Activated CD8-positive, alpha-beta memory T cell treated with anti-CD3 and anti-CD28 coated beads for 1 hour (primary cell): ENCODE measurements around the gene GRIP1.

ENCODE experiments used
- DNase-seq, 2 donors: peaks; one replicate each; pipeline ENCODE4 v3.0.0-alpha.2; 2020; ENCODE audit warnings: low read depth in 1 of 2; ENCODE audit errors: extremely low read depth in 1 of 2

The GRIP1 gene

DNA sequence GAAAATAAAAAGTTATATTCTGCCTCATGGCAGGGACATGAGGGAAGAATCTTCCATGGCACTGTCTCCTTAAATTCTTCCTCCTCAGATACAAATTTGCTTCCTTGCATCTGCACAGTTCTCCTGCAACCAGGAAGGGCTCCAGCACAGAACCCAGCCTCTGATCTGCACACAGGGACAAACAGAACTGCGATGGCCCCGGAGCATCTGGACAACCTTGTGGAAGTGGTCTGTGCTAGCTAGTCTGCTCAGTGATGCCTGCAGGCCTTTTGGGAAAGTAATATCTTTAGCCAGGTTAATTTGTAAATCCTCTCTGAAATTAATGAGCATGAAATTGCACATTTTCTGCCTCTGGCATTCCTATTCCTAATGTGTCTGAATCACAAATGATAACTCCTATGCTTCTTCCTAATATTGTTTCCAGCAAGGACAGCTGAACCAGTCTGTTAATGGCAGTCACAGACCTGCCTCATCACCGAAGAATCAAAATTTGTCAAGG is 74.8 kb downstream of the GRIP1 start:
- no peak for DNase-seq

DNA sequence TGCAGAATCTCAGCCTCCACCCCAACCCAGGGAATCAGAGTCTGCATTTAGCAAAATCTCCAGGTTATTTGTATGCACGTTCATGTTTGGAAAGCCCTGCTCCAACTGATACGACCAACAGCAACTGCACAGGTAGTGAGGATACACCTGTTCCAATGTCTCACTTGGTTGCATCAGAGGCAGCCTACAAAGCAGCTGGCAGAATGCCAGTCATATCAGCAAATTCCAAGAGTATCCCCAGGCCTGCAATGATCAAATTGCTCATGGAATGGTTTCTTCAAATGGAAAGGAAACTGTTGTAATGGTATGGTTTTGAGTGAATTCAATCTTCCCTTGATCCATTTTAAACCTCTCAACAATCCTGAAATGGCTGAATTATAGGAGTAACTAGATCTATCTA is 75.4 kb downstream of the GRIP1 start:
- DNase-seq = no peak

DNA sequence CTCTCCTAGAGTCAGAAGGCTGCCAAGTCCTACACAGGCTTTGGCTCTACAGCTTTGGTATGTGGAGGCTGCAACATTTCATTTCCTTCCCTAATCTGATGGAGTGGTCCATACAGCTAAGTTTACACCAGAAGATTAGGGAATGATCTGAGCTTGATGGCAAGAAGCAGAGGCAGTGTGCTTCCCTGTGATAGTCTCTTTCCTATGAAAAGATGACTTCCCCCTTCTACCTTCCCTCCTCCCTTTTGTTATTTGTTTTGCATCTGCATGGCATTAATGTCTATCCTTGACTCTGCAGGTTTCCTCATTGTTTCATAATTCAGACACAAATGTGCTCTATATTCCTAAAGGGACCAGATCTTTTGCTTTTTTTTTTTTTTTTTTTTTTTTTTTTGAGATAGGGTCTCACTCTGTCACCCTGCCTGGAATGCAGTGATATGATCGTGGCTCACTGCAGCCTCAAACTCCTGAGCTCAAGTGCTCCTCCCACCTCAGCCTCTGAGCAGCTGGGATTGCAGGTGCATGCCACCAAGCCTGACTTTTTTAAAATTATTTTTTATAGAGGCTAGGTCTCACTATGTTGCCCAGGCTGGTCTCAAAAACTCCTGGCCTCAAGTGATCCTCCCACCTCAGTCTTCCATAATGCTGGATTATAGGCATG is 76.3 kb downstream of the GRIP1 start:
- no peak for DNase-seq

DNA sequence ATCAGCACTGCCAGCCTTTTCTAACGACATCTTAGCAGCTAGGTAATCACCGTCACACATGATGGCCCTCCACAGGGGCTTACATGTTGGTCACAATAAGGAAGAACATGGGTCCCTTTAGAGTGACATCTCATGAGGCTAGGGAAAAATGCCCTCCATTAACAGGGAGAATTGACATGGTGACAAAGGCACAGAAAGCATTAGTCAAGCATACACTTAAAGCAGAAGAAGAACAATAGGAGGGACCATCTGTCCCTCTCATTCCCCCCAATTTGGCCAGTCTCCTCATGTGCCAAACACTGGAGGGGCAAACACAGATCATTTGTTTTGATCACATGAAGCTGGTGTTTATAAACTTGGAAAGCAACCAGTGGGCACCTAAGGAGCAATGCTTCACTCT is 78.0 kb downstream of the GRIP1 start:
- DNase-seq = no peak

DNA sequence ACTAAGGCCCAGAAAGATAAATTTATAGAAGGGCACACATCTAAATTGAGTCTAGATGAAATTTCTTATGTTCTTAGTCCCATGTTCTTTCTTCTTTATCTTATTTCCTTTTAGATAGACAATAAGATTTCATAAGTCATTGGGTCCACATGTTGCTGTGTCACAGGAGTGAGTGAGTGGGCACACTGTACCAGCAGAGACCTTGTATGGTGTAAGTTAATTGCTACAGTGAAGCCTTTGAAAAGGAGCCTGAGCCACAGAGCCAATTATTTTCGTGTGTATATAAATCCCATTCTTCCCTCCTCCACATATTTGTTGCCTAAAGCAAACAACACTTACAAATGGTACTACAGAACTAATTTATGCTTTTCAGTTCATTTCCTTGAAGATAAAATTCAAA is 79.1 kb downstream of the GRIP1 start:
- DNase-seq = no peak

DNA sequence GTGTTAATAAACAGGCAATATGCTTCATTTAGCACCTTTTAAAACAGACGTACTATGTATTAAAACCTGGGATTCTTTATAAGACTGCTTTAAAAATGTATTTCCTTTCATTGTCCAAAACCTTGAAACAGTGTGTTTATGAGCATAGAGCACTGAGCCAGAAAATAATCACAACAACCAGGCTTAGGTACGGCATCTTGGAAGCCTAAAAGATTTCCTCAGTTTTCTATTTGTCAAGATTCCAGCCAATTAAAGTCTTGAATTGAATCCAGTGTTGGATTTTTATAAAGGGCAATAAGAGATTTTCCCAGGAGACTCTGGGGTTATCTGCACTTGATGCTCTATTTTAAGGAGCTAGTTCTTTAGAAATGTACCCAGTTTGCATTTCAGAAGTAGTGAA is 80.3 kb downstream of the GRIP1 start:
- no peak for DNase-seq

DNA sequence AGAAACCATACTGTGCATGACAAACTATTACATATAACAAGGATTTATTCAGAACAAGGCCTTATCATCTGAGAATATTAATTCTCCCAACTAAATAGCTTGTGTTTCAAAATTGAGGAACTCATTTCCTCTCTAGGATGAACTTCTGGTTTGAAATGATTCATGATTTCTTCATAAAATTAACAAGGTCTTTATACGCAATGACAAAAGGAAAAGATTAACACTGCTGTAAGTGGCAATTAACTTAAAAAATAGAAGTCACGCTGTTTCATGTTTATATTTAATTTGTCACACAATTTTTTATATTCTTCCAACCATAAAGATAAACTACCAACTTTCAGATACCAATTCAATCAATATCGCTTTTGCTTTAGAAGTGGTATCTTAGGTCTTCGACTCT is 80.8 kb downstream of the GRIP1 start:
- DNase-seq = no peak

DNA sequence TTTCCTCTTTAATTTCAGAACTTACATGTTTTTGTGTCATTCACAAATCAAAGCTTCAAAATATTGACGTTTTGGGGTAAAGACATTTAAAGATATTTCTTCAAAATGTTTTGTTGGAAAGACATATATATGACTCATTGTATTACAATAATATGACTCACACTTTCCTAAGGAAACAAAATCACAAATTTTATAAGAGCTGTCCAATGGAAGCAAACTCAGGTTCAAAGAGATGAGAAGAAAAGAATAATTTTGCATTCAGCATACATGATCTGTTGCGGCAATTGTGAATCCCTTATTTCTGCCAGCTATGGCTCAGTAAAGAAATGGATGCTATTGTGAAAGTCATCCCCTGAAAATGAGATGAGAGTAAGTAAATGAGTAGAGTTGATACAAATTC is 82.7 kb downstream of the GRIP1 start:
- no peak for DNase-seq

DNA sequence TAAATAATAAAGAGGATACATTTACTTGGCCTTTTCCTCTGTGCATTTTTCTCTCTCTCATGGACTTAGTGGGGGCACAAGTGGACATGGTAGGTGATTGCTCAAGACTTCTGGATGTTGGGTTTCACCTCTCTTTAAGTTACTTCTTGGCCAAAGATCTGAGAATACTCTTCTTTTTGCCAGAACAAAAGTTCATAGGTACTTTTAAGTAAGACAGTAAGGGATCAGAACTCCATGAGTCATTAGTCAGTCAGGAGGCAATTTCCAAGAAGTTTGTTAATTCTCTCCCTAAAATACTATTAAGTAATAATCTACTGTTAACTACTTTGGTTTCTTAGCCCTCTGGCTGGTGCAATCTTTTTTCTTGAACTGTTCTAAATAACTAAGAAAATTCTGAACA is 84.2 kb downstream of the GRIP1 start:
- no peak for DNase-seq

DNA sequence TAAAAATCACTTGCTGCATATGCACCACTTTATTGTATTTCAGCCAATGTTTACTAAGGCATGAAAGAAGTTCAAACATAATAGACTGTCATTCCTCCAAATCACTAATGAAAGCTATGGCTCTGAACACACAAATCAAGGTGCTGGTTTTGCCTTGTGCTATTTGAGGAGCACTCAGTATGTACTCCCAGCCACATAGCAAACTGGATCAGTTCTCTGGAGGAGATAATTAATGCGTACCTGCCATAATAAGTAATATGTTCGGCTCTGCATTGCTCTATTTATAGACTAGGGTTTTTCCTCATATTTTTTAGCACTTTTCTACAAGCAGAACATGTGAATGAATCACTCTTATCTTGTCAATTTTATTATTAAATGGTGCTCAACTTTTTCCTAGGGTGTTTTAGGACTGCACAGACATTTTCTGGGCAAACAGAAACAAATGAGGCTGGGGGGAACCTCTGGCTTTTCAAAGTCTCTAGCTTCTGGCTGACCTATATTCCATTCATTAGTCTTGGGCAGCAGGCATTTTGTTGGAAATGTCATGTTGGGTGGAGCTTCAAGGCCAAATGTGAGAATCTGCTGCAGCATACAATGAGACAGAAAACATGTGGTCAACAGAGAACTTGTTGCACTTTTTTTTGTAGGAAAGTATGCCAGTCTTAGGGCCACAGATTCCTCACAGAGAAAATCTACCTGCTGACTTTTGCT is 88.4 kb downstream of the GRIP1 start:
- no peak for DNase-seq

DNA sequence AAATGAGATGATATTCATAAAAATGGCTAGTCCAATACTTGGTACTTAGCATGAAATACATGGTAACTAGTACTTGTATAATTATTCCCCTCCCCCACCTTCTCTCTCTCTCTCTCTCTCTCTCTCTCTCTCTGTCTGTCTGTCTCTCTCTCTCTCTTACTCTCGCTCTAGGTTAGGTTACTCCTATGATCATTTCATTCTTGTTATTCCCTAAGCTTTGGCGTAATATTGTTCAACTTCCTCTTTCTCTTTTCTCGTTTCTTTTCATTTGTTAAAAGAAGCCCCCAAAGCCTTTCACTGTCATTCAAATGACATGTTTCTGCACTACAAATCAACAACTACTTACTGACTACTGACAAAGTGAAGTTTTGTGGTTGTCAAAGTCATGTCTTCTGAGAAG is 89.8 kb downstream of the GRIP1 start:
- no peak for DNase-seq

DNA sequence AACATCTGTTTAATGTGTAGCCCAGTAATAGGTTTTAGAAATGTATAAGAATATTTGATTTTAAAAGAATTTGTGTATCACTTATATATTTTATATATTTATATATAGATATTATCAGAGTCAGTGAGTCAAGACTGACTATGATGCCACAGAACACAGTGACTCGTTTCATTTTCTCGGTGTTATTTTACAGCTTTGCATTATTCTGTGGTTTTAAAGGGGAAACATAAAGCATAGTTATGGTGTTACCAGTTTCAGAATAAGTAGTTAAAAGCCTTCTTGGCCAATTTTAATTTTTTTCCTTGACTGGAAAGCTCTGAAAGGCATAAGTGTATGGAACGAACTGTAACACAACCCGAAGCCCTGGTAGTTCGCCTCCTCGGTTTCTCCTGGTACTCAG is 91.0 kb downstream of the GRIP1 start:
- DNase-seq = no peak

DNA sequence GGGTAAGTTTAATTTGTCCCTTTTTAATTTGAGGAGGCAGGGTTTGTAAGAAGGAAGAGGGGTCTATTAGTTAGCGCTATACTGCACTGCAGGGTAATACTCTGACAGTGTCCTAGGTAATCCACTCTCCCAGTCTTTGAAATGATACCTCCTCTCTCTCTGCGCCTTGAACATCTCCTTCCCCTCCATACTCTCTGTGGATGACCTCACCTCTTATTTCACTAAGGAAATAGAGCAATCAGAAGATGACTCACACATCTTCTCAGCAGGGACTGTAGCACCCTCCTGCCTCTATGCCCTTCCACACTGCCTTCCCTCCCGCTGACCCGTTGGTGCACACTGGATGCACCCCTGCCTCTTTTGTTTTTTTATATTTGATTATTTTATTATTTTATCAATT is 94.2 kb downstream of the GRIP1 start:
- no peak for DNase-seq

DNA sequence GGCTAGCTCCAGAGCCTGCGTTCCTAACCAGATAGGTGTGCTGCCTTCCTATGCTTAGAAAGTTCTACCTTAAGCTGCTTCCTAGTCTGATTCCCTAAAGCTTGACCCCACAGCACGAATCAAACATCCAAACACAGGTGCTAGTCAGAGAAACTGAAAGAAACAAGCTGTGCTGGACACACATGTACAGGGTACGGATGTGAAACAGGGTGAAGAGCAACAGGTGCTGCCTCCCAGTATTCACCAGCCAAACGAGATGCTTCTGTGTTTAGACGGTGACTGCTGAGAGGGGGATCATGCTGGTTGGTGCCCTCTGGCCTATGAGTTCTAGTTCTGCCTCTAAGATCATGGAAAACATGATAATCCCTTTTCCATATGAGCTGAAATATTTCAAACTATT is 105.3 kb downstream of the GRIP1 start:
- no peak for DNase-seq

DNA sequence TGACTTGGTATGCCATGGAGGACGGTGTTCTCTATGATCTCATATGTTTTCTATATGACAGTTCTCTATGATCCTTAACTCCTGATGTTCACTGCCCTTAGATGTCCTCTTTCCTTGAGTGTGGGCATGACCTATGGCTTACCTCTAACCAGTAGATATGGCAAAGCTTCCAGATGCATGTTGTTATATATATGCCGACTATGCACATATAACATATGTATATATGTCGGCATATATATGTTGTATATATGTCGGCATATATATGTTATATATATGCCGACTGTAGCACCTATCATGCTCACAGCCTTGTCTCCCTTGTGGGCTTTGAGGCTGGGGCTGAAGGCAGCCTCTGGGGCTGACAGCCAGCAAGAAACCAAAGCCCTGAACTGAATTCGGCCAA is 106.0 kb downstream of the GRIP1 start:
- DNase-seq = no peak

DNA sequence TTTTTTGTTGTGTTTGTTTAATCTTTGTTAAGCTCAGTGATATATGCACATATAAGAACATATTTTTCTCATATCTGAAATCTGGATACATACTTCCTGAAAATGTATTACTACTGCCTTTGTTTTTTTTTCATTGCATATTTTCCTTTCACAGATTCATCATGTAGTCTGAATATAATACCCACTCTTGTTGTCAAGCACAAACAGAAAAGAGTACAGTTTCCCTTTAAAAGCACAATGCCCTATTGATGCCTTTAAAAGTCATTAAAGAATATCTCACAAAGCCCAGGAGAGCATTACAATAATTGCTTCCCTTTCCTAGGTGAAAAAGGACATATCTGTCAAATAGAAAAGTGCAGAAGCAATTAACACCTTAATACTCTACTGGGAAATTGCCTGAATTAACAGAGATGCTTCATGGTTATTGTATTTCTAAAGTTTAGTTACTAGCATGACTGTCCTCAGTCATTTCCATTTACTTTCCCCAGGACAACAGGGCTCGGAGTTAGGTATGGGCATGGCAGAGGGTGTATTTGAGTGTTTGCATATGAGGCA is 107.4 kb downstream of the GRIP1 start:
- no peak for DNase-seq

DNA sequence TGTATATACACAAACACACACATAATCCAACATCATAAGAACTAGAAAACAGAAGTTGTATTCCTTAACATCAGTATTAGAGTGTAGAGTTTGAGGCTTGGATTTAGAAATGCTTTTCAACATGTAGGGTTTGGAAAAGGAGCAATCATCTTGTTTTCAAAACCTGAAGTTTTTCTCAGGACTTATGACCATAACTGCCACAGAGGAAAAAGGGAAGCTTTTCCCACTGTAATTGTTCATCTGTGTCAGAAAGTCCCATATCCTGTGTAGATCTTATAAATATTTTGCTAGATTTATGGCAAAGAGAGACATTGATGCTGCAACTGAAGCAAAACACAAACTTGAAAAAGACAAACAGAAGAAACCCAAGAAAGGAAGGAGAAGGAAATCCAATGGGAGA is 115.7 kb downstream of the GRIP1 start:
- no peak for DNase-seq

DNA sequence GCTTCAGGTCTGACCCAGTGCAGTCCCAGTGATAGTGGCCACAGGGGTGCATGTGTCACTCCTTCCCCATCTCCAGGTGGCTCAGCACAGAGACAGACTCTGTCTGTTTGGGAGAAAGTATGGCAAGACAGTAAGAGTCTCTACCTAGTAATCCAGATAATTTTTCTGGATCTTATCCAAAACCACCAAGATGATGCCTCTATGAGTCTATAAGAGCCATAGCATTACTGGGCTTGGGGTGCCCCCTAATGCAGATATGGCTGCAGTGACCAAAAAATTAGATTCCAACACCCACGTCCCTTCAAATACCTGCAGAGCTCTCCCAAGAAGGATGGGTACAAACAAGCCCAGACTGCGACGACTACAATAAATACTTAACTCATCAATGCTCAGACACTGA is 123.8 kb downstream of the GRIP1 start:
- no peak for DNase-seq

DNA sequence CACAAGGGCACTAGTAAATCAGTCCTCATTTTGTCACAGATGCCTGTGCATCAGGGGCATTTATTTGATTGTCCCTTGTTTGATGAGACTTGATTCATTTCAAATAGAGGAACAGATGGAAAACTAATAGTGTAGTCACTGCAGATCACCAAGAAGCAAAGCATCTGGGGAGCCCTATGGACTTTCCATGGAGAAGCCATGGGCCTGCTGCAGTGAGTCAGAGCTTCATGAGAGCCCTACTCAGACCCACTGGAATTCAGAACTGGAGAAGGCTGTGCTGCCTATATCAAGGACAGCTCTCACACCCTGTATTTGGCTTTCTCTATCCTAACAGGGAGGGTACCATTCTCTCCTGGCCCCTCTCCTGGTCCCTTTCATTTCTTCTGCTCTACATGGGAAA is 126.2 kb downstream of the GRIP1 start:
- DNase-seq = no peak

DNA sequence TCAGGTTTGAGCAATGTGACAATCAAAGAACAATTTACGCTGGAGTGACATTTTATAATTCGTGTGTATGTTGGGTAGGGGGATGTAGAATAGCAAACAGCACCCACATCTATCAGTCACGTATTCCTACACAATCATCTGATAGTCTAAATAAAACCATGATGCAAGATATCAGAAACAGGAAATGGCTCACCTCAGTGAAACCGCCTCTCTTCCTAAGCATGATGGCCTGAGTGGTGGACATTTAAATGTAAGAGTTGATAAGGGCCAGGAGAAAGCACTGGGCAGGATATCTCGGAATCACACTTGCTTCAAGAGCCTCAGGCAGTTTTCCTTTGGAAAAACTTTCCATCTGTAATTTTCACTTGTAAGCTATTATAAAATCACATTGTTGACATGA is 128.2 kb downstream of the GRIP1 start:
- no peak for DNase-seq

DNA sequence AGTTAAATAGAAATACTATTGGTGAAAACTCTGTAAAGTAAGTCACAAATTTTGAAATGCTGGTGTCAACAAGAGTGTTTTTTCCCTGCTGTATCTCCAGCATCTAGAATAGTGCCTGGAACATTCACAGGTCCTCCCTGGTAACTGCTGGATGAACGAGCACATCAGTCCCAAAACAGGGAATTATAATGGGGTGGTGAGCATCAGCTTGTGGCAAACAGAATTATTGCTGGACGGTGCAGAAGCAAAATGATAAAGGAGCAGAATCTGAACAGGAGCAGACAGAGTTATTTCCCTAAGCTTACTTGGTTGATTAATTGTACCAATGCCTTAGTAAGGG is 129.9 kb downstream of the GRIP1 start:
- no peak for DNase-seq

DNA sequence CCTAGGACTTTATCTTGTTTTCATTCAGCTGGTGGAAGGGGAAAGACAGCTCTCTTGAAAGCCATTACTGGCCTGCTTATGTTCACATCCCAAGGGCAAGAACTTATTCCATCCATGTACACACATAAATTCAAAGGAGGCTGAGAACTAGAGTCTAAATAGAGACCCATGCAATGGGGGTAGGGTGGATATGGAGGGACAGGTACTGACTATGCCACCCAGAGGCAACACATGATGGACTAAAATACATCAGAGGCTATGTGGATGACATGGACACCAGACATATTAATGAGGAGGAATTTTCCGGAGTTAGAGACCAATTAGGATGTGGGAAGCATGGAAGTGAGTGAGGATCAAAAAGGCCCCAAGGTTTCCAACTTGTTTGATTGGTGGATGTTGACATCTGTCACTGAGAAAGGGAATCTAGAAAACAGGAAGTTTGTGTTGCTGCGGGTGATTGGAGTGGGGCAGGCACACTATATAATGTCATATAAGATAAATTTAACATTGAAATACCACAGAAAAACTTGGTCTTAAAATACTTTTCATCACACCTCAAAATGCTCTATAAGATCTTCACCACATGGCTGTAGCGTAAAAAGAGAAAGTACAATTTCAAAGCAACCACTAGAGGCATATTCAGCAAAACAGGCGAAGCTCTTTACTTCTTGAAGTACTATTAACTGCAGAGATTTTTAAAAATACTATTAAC is 130.4 kb downstream of the GRIP1 start:
- DNase-seq = no peak
